ENCODE results near the gene CRTAC1. TPM values are rescaled to one million over a fixed set of nuclear protein-coding genes. Genes with fewer than 3 reads are reported as not detected.
"Not testable (repeated sequence)": the region's sequence is repeated elsewhere in the genome, so short reads cannot be mapped to it uniquely, and the experiment has no call there.

CRTAC1 gene
- total RNA-seq, 1 experiment from 2014 or later, result 0.20 TPM

DNA sequence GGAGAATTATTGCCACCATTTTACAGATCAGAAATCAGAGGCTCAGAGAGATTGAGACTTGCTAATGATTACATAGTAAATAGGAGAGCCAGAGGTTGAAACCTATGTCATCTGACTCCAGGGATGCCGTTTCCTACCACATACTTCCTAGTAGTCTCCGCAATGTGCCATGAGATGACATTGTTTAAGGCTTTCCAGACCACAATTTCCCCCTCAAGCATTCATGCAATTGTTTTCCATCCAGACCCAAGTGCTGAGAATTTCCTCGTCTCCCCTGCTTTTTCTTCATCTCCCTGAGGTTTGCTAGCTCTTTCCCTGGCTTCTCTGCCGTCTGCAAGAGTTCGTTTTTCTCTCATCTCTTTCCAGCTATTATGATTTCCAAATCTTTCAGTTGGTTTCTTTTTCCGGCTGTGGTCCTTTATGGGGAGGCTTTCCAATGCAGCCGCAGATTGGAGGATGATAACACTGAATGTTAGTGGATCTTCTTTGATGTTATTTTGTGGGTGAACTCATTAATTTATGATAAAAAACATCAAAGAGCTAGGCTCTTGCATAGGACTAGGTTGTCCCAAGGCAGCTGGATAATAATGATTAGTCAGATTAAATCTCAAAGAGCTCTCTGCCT lies 187.7 kb downstream of the CRTAC1 start (continued):
- TF ChIP-seq TCF7L2 (IDR thresholded peaks at IDR 0.05; ENCODE audit: borderline replicate concordance, extremely low read depth, insufficient read depth, insufficient read length) (no peak), ZFX (IDR thresholded peaks at IDR 0.05) (no peak), YY1 (IDR thresholded peaks at IDR 0.05; ENCODE audit: extremely low read depth, insufficient replicate concordance, low read depth, low read length) (no peak), CTCF (IDR thresholded peaks at IDR 0.05 in 2 of 3, conservative IDR thresholded peaks at IDR 0.05 in 1 of 3; ENCODE audit: borderline replicate concordance in 1 of 3, insufficient read depth in 1 of 3, low read depth in 2 of 3, low read length in 2 of 3) (no peak), CBX3 (IDR thresholded peaks at IDR 0.05; ENCODE audit: low read depth) (no peak)
- TF ChIP-seq, protein P1, sequence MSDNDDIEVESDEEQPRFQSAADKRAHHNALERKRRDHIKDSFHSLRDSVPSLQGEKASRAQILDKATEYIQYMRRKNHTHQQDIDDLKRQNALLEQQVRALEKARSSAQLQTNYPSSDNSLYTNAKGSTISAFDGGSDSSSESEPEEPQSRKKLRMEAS (IDR thresholded peaks at IDR 0.05), result no peak

- BruUV-seq (replicated peaks); POLR2A ChIA-PET; H3K4me2 ChIP-seq (ENCODE audit: low read length): not testable (repeated sequence)
These were observed 188.3 kb downstream of the CRTAC1 start for GRCh38 chr10:97842114-97842513.

GRCh38 chr10:97841166-97841565 lies 189.3 kb downstream of the CRTAC1 start:
- H3K9me3 ChIP-seq (ENCODE audit: control insufficient read depth in 1 of 2, insufficient read depth in 1 of 2, low read depth in 1 of 2, low read length in 2 of 2); H3K27me3 ChIP-seq (ENCODE audit: insufficient read depth, low read length); DNase-seq (ENCODE audit: low read depth, low spot score); H4K20me1 ChIP-seq (ENCODE audit: insufficient read depth); ATAC-seq; CTCF ChIA-PET; H3K79me2 ChIP-seq (ENCODE audit: insufficient read depth, low read length); H3K27ac ChIP-seq (ENCODE audit: low read depth, low read length); H2AFZ ChIP-seq (ENCODE audit: low read depth, low read length, poor library complexity, severe bottlenecking); intact Hi-C loops (cut with micrococcal nuclease); RAD21 ChIA-PET (ENCODE audit: low non-redundant PET in 1 of 2, low total read pairs in 2 of 2, uncharacterized antibody in 2 of 2, unreplicated experiment in 2 of 2); BruUV-seq (replicated peaks); POLR2A ChIA-PET; H3K4me3 ChIP-seq (replicated peaks in 1 of 2; ENCODE audit: low read depth in 1 of 2, low read length in 2 of 2); H3K36me3 ChIP-seq (ENCODE audit: control insufficient read depth in 1 of 2, insufficient read depth in 2 of 2, low read length in 2 of 2); H3K9ac ChIP-seq (ENCODE audit: low read length); H3K9me2 ChIP-seq (ENCODE audit: insufficient read depth): not testable (repeated sequence)
- peaks cover 13 to 29% of the 10 kb centered on the region in 2 experiments for H3K4me1 ChIP-seq (ENCODE audit: control insufficient read depth in 1 of 2, insufficient read depth in 2 of 2, low read length in 2 of 2)
- H3K4me2 ChIP-seq (ENCODE audit: low read length), result peak overlapping the region; percentile 85; the same call in 1 of the 2 replicates

More at GRCh38 chr10:97842114-97842513, 188.3 kb downstream of the CRTAC1 start:
- H3K36me3 ChIP-seq (ENCODE audit: control insufficient read depth in 1 of 2, insufficient read depth in 2 of 2, low read length in 2 of 2); H3K9me2 ChIP-seq (ENCODE audit: insufficient read depth); RAD21 ChIA-PET (ENCODE audit: low non-redundant PET in 1 of 2, low total read pairs in 2 of 2, uncharacterized antibody in 2 of 2, unreplicated experiment in 2 of 2); H3K9me3 ChIP-seq (ENCODE audit: control insufficient read depth in 1 of 2, insufficient read depth in 1 of 2, low read depth in 1 of 2, low read length in 2 of 2); H3K79me2 ChIP-seq (ENCODE audit: insufficient read depth, low read length); H4K20me1 ChIP-seq (ENCODE audit: insufficient read depth); H3K9ac ChIP-seq (ENCODE audit: low read length); ATAC-seq; H3K4me3 ChIP-seq (replicated peaks in 1 of 2; ENCODE audit: low read depth in 1 of 2, low read length in 2 of 2); H2AFZ ChIP-seq (ENCODE audit: low read depth, low read length, poor library complexity, severe bottlenecking); CTCF ChIA-PET; H3K27me3 ChIP-seq (ENCODE audit: insufficient read depth, low read length); intact Hi-C loops (cut with micrococcal nuclease); H3K27ac ChIP-seq (ENCODE audit: low read depth, low read length); DNase-seq (ENCODE audit: low read depth, low spot score): not testable (repeated sequence)
- H3K4me1 ChIP-seq (ENCODE audit: control insufficient read depth in 1 of 2, insufficient read depth in 2 of 2, low read length in 2 of 2), result peaks cover 13 to 29% of the 10 kb centered on the region in 2 experiments

Measured in HCT116 (cell line).